HG02885 (cell line): ENCODE data around the gene HPSE2.
A peak's percentile ranks its signal among the peaks of the same experiment; 100 is the strongest.

ENCODE experiments used
- ATAC-seq: cut with Tn5 transposase; IDR thresholded peaks from one replicate; pipeline ENCODE4 v1.9.1; 2021; ENCODE audit warnings: mild to moderate bottlenecking; ENCODE audit not compliant: unreplicated experiment, poor library complexity

HPSE2 gene

DNA sequence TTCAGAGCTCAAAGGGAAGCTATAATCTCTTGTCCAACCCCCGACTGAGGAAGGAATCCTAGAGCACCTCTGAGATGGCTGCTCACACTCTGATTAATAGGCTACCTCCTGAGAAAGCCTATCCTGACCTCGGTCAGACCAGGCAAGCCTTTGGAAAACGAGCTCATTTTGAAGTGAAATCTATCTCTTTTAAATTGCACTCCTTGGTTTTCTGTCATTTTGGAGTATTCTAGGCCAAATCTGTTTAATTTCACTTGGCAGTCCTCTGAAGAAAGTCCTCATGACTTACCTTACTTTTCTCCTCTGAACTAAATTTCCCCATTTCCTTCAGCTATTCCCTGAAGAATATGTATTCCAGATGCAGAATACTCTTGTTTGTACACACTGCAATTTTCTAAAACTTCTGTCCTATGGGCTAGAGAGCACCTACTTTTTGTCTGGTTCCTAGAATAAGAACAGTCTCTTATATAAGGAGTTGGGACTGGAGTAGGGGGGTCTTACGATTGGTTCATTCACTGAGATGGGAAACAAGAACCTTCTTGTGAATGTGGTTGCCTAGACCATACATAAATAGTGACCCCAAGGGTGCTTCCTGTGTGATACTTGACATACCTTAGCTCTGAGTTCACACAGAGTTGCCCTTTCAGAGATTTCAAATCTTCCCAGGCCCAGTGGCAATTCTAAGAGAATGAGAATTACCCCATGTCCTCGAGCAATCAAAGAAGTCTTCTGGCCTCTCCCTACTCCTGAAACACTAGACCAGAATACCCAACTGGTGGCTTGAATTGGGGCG is 757.0 kb downstream of the HPSE2 start:
- no peak for ATAC-seq

DNA sequence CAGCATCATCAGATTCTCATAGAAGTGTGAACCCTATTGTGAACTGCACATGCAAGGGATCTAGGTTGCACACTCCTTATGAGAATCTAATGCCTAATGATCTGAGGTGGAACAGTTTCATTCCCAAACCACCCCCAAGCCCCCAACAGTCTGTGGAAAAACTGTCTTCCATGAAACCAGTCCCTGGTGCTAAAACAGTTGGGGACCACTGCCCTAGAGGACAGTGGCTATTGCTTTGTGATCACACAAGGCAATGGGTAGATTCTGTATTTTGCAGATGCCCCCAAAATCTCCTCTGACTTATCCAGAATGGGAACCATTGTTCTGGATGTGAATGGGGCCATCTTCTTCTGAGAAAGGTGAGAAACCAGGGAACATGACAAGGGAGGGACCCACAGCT is 757.8 kb downstream of the HPSE2 start:
- no peak for ATAC-seq

GRCh38 chr10:98474628-98475027 is 761.0 kb downstream of the HPSE2 start:
- ATAC-seq: peak; percentile 82

DNA sequence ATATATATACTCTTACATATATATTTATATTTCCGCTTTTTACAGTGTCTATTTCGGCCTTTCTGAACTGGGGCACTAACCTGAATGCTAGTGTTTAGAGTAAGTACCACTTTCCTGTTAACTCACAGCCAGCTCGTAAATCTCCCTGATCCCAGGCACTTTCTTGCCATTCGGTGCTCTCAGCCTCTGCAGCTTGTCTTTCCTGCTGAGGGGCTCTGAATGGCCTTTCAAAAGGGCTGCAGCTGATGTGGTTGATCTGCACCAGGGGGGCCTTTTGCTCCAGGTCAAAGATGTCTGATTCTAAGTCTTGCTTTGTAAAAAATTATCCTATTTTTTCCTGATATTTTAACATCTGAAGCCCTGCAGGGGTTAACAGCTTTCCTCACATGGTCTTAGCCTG is 763.5 kb downstream of the HPSE2 start:
- no peak for ATAC-seq

DNA sequence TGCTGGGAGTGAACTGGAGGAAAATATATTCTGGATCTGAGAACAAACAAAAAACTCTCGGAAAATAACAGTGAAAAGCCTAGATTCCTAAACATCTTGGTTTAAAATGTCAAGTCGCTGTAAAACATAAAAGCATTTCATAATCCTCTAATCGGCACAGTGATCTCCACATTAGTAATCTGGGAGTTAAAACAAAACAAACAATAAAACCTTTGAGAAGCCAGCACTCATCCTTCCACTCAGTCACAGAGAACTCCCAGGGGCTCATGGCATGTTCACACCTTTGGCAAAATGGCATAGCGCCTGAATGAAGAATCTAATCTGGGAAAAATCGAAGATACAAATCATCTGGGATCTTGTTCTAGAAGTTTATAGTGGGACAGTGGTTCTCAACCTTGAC is 764.8 kb downstream of the HPSE2 start:
- ATAC-seq: no peak

DNA sequence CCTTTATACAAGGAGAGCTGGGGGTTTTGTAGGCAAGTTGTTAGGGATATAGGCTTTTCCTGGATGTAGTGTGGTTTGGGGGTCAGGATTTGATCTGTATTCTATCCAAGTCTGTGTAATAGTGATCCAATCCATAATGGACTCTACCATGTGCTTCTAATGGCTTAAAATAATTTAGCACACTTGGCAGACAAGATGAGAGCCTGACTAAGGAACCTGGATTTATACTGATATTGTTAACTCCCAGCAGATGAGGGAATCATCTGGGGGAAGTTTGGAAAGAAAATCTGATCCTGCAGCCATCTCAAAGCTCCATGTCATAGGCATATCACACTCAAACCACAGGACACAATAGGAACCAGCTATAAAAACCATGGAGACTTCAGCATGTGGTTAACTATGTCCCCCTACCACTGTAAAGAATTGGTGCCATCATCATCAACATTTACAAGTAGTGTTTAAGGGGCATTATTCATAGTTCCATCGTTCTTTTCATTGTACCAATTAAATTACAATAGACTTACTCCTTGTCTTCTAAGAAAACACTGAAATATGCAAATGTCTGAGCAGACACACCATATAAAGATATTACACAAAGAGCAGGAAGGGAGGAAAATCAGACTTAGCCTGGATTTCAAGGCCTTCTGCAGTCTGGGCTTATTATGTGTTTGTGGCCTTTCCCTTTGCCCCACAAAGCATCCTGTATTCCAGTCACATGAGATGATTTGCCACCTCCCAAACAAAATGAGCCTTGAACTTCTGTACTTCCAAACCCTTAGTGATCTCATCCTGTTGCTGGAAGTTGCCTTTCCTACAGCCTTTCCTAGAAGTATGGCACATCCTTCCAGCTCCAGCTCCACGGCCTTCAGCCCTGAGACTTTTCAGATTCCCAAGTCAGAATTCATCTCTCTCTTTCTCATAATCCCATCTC is 766.4 kb downstream of the HPSE2 start:
- ATAC-seq: no peak

DNA sequence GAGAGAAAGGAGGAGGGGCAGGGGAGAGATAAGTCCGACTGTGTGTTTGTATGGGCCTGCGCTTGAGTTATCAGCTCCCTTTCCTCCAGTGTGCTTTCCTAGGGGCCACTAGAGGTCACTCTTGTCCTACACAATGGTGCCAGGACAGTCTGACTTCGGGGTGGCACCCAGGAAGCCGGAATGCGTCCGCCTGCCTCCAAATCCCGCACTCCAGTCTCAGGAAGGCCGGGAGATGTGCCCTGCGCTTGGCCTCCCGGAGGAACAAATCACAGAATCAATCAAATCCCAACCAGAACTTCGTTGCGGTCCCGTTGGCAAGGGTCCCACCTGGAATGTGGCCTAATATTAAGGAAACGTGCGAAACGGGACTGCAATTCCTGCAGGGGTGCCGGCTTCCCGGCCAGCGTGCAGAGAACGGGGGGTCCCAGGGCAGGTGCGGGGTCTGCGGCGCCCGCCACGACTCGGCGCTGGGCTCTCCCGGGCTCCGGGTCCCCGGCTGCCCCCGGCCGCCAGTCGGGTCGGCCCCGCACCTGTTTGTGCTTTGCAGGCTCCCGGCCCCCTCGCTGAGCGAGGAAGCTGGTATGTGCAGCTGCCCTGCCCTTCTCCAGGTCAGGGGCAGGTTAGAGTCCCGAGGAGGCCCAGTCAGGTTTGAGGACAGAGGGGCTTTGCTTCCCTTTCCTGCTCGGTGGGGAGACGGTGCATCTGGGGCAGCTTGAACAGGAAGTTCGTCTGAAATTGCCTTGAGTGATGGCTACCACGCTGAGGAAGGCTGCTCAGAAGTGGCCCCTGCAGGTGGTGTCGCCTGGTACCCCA is 767.9 kb downstream of the HPSE2 start:
- peak; percentile 96 for ATAC-seq

GRCh38 chr10:98466861-98467505 is 768.7 kb downstream of the HPSE2 start:
- ATAC-seq: no peak

DNA sequence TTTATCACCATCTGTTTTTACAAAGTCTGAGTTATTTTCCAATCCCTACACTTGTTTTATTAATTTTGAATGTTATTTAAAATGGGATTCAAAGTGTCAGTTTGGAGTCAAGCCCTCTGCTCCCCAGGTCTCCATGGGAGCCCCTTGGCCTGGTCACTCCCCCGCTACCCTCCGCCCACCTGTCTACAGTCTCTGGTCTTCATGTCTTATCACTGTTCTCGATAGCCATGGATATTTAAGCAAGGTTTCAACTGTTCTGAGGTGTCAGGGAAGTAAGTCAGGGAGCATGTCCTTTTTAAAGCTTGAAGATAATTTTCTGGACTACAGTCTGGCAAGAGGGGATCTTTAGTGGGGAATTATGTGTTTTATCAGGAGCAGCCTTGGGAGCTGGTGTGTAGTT is 769.8 kb downstream of the HPSE2 start:
- ATAC-seq: no peak

DNA sequence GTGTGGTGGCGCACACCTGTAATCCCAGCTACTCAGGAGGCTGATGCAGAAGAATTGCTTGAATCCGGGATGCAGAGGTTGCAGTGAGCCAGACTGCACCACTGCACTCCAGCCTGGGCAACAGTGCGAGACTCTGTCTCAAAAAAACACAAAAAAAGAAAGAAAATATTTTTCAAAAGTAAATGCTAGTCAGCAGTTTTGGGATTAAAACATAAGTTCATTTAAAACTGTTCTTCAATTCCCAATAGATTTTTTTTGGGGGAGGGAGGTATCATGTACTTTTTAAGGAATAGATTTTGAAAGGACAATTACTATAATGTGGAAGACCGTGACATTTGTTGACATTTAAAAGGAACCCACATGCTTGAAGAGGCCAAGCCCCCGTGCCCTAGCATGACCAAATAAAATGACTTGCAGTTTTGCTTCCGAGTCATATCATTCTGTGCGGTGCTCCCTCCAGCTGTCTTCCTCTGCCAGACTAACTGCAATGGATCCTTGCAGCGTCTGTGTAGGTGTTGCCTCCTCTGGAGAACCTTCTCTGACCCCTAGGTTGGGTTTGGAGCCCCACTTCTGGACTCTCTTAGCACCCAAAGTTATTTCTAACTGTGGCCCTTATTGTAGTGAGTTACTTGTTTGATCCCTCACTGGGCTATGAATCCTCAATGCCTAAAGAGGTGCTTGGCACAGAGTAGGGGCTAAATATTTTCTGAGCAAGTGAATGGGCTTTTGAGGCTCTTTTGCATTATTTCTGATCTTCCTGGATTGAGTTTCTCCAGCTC is 771.5 kb downstream of the HPSE2 start:
- no peak for ATAC-seq

DNA sequence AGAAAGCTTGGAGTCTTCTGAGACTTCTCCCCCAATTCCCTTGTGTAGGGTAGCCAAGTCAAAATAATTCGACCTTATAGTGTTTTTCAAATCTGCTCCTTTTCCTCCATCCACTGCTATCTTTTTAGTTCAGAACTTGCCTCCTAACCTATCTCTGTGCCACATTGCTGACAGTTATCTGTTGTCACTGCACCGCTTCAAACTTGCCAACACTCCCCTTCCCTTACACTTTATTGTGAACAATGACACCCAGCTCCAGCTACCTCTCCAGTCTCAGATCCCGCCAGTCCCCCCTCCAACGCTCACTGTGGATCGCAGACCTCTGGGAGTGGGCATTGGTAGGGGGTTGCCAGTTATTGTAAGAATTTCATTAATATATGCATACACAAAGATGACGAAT is 772.6 kb downstream of the HPSE2 start:
- no peak for ATAC-seq

- ATAC-seq: no peak
These were observed 774.2 kb downstream of the HPSE2 start for GRCh38 chr10:98461500-98461842.

DNA sequence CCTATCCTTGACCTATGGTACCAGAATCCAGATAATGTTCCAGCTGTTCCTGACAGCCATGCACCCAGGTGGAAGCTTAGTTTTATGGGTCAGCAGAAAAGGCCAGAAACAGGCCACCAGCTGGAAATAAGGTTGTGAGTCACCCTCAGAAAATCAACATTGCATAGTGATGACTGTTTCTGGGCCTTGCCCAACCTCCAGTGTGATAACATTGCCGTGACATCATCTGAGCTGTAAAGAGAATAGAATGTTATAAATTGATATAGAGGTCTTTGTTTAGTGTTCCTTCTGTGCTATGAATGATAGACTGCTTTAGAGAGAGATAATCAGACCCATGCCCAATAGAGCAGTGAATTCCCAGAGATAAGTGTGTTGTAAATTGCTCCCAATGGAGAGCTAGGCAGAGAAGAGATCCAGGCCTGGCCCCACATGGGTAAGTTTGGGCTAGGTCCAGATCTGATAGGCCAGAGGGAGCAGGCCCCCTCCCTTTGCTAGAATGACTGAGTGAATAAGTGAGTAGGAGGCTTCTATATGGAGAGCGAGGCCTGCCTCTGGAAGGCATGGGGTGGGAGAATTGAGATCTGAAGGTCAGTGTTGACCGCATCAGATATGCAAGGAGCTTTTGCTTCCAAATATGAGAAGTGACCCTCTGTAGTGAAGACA is 774.7 kb downstream of the HPSE2 start:
- ATAC-seq: no peak

GRCh38 chr10:98458809-98459784 is 776.6 kb downstream of the HPSE2 start:
- no peak for ATAC-seq

- no peak for ATAC-seq
These were observed 777.9 kb downstream of the HPSE2 start for GRCh38 chr10:98457721-98458120.

DNA sequence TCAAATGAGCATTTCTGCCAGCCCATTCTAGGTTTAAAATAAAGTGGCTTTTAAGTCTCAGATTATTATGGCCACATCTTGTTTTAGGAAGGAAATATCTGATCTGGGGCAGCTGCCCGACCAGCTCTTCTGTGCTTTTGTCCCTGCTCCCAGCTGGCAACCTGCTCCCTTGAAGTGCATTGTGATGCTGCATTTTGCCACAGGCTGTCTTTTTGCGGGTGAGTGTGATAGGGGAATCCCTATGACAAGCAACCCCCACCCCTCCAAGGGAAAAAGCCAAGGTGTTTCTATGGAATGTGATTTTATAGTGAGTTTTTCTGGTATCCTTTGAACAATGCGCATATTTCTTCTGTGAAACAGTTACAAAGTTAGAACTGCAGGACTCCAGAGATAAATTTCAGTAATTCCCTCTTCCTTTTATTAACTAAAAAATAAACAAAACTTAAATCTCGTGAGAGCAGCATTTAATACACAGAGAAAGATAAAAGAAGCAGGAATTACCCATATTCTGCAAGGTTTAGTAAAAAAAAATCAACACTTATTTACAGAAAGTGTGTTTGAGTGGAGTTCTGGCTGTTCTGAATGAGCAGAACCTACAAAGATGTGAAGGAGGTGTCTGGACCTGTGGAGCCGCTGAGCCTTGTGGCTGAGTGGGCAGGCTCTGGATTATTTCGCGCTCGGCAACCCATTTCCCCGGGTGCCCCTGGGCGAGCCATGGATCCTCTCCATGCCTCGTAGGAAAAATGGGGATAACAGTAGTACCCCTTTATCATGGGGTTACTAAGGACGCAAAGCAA is 778.8 kb downstream of the HPSE2 start:
- ATAC-seq: no peak

- ATAC-seq: no peak
These were observed 779.5 kb downstream of the HPSE2 start for GRCh38 chr10:98456043-98456570.
